ENCODE measurements around the gene PXMP2. TPM values are rescaled to one million over a fixed set of nuclear protein-coding genes. Genes with fewer than 3 reads are reported as not detected.
A peak's percentile ranks its signal among the peaks of the same experiment; 100 is the strongest.

PXMP2 gene
- total RNA-seq, 1 experiment from 2014 or later, result 17.8 TPM

DNA sequence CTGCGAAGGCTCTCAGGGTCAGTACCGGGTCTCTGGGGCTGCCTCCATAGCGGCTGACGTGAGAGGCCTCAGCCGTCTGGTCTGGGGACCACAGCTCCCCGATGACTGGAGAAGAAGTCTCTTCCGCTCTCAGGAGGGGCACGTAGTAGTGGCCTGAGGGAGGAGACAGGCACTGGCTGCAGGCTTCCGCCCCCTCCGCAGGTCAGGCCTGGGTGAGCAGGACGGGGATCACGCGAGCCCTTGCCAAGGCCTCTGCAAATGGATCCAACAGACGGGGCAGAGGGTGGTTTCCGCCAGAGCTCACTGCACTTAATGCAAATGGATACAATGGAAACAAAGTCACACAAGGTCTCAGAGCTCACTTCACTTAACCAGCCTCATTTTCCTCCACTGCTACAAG is 49.5 kb downstream of the PXMP2 start:
- no peaks in the 10 kb centered on the region for H3K79me1 ChIP-seq (ENCODE audit: insufficient read depth, low read depth, low read length, poor library complexity, severe bottlenecking)
- no peak overlapping the region for H3K4ac ChIP-seq (ENCODE audit: low read depth, low read length)
- H3K9me3 ChIP-seq (ENCODE audit: control insufficient read depth, low read depth, low read length), result no peaks in the 10 kb centered on the region
- no peak overlapping the region for H2AK5ac ChIP-seq (ENCODE audit: insufficient read length, low read length)
- Mint-ChIP-seq H3K4me1 (no peaks in the 10 kb centered on the region), H3K27me3 (ENCODE audit: low read depth) (no peaks in the 10 kb centered on the region), H3K9me3 (no peaks in the 10 kb centered on the region), H3K27ac (peak overlapping the region in 1 of 3 experiments; percentile 73; a peak in 1 of 7 replicates), H3K4me3 (no peak overlapping the region), H3K36me3 (ENCODE audit: insufficient read depth in 1 of 3, low read depth in 3 of 3) (peaks cover 67 to 96% (median 93%) of the 10 kb centered on the region in 3 experiments)
- no peak overlapping the region for H3K56ac ChIP-seq (ENCODE audit: insufficient read length, low read depth, low read length)
- no peak overlapping the region for H2BK120ac ChIP-seq (ENCODE audit: low read depth, low read length, poor library complexity, severe bottlenecking)
- H3K79me2 ChIP-seq (ENCODE audit: insufficient read depth, low read length), result no peaks in the 10 kb centered on the region
- H3K9ac ChIP-seq (ENCODE audit: extremely low read depth, insufficient read length, low read length), result no peak overlapping the region
- H3K18ac ChIP-seq (ENCODE audit: insufficient read length, low read depth, low read length), result no peak overlapping the region
- H2BK12ac ChIP-seq (ENCODE audit: insufficient read length, low read depth, low read length), result no peak overlapping the region
- H3K14ac ChIP-seq (ENCODE audit: insufficient read depth, low read length), result no peak overlapping the region
- no peak overlapping the region for H4K91ac ChIP-seq (ENCODE audit: insufficient read length, low read depth, low read length)
- no peaks in the 10 kb centered on the region for H3K27me3 ChIP-seq (ENCODE audit: insufficient read depth, low read length)
- H3K23me2 ChIP-seq (ENCODE audit: insufficient read length, low read depth, low read length, poor library complexity, severe bottlenecking), result no peaks in the 10 kb centered on the region
- H3K4me1 ChIP-seq (ENCODE audit: insufficient read depth, low read length), result no peaks in the 10 kb centered on the region
- no peak overlapping the region for H4K5ac ChIP-seq (ENCODE audit: insufficient read length, low read depth, low read length)
- H2AFZ ChIP-seq (ENCODE audit: low read length), result no peak overlapping the region
- no peak overlapping the region for H3K23ac ChIP-seq (ENCODE audit: insufficient read length, low read depth, low read length)
- H3K4me2 ChIP-seq (ENCODE audit: insufficient read depth, insufficient read length, low read length), result no peak overlapping the region
- H2BK5ac ChIP-seq (ENCODE audit: insufficient read length, low read length), result no peak overlapping the region
- H2BK20ac ChIP-seq (ENCODE audit: low read depth, low read length, poor library complexity, severe bottlenecking), result no peak overlapping the region
- no peak overlapping the region for H2BK15ac ChIP-seq (ENCODE audit: low read depth, low read length)
- no CpG with 5 or more reads among the region's 15 CpGs for WGBS (ENCODE audit: extremely low coverage, insufficient read length, low lambda C conversion rate)
- no peak overlapping the region for H4K8ac ChIP-seq (replicated peaks; ENCODE audit: insufficient read length, low read depth, low read length)
- DNase-seq, result no peak
- no peaks in the 10 kb centered on the region for H4K20me1 ChIP-seq (ENCODE audit: control insufficient read depth, insufficient read depth, insufficient read length)
- no peak overlapping the region for H3K27ac ChIP-seq (ENCODE audit: insufficient read length, low read depth, low read length)
- TF ChIP-seq, protein P1, sequence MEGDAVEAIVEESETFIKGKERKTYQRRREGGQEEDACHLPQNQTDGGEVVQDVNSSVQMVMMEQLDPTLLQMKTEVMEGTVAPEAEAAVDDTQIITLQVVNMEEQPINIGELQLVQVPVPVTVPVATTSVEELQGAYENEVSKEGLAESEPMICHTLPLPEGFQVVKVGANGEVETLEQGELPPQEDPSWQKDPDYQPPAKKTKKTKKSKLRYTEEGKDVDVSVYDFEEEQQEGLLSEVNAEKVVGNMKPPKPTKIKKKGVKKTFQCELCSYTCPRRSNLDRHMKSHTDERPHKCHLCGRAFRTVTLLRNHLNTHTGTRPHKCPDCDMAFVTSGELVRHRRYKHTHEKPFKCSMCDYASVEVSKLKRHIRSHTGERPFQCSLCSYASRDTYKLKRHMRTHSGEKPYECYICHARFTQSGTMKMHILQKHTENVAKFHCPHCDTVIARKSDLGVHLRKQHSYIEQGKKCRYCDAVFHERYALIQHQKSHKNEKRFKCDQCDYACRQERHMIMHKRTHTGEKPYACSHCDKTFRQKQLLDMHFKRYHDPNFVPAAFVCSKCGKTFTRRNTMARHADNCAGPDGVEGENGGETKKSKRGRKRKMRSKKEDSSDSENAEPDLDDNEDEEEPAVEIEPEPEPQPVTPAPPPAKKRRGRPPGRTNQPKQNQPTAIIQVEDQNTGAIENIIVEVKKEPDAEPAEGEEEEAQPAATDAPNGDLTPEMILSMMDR (conservative IDR thresholded peaks at IDR 0.05), result no peak
- H3T11ph ChIP-seq (ENCODE audit: low read length), result no peak overlapping the region

All from H9 (cell line).